Subcutaneous preadipocyte (primary cell): ENCODE measurements around the gene ANKRD6. TPM values are rescaled to one million over a fixed set of nuclear protein-coding genes. Genes with fewer than 3 reads are reported as not detected.

Experiments used
- small RNA-seq: library from RNA; depleted of rRNA; stranded (forward); fragments of <200 nt; gene quantifications from one replicate; pipeline ENCODE3, GENCODE V24; 2012
- total RNA-seq: library from RNA; depleted of rRNA; stranded (reverse); fragments of >200 nt; gene quantifications from 2 replicates; pipeline ENCODE4 v1.2.3, GENCODE V29; 2012

ANKRD6 gene
- 1.6 and 2.2 TPM in 2 replicates for total RNA-seq

GRCh38 chr6:89432875-89433251 lies at the start of gene ANKRD6:
Gene ANKRD6 (plus strand): TSS chr6:89433152. CDS start chr6:89566977, 133,825 bp downstream.

GRCh38 chr6:89412071-89413005 lies 20.6 kb upstream of the ANKRD6 start, which contains the start of gene RRAGD:
Gene RRAGD (minus strand): TSS chr6:89412273. CDS start chr6:89411993, 280 bp downstream.

GRCh38 chr6:89638320-89639195 lies 205.6 kb downstream of the ANKRD6 start, which contains the start of gene LYRM2:
Gene LYRM2 (minus strand): TSS chr6:89638747. CDS start chr6:89638716, 31 bp downstream.

Small RNA genes within 50 kb of the gene (small RNA-seq; reads per million reads assigned to genes)
- gene RN7SL11P, result not detected

Other genes starting within 250 kb of the ANKRD6 start
- not detected in 2 replicates for gene GABRR1, start 215.8 kb upstream of the ANKRD6 start, total RNA-seq
- 0.37 TPM in 1 of 2 replicates, not detected in the other for gene GABRR2, start 117.9 kb upstream of the ANKRD6 start, total RNA-seq
- 30.1 and 38.7 TPM in 2 replicates for gene UBE2J1, start 80.4 kb upstream of the ANKRD6 start, total RNA-seq
- gene RRAGD, start 20.9 kb upstream of the ANKRD6 start, total RNA-seq, result 0.59 and 2.2 TPM in 2 replicates
- 18.0 and 23.7 TPM in 2 replicates for gene LYRM2, start 205.6 kb downstream of the ANKRD6 start, total RNA-seq